MM.1S (cell line): ENCODE measurements around the gene TANGO2.

Source experiments
- DNase-seq: peaks from one replicate; pipeline ENCODE4 v3.0.0-alpha.2; 2015
- H2AFZ ChIP-seq: fragments of 300-600 bp; sonication (generic); 2 replicates; pipeline ENCODE4 v1.6.0; 2016; ENCODE audit warnings: antibody characterized with exemption, low read length
- H3F3A ChIP-seq: fragments of 300-600 bp; sonication (generic); 2 replicates; pipeline ENCODE4 v1.6.1; 2016; ENCODE audit warnings: mild to moderate bottlenecking, antibody characterized with exemption, low read length, moderate library complexity, mixed read lengths; ENCODE audit not compliant: insufficient read depth
- H3K27ac ChIP-seq: fragments of 300-600 bp; sonication (generic); 2 replicates; pipeline ENCODE4 v1.5.1; 2016; ENCODE audit warnings: mild to moderate bottlenecking, low read length
- H3K27me3 ChIP-seq: fragments of 300-600 bp; sonication (generic); replicated peaks from 2 replicates; pipeline ENCODE4 v1.6.0; 2016; ENCODE audit warnings: low read length; ENCODE audit not compliant: insufficient read depth
- H3K36me3 ChIP-seq: fragments of 300-600 bp; sonication (generic); replicated peaks from 2 replicates; pipeline ENCODE4 v1.6.1; 2016; ENCODE audit warnings: mild to moderate bottlenecking, low read length, mixed read lengths; ENCODE audit not compliant: insufficient read depth
- H3K4me1 ChIP-seq: fragments of 300-600 bp; sonication (generic); 2 replicates; pipeline ENCODE4 v1.6.1; 2016; ENCODE audit warnings: low read length, mixed read lengths
- H3K4me2 ChIP-seq: fragments of 300-600 bp; sonication (generic); 2 replicates; pipeline ENCODE4 v1.6.0; 2016; ENCODE audit warnings: low read depth, low read length
- H3K4me3 ChIP-seq: fragments of 300-600 bp; sonication (generic); 2 replicates; pipeline ENCODE4 v1.5.1; 2016; ENCODE audit warnings: low read length, mixed read lengths
- H3K79me2 ChIP-seq: fragments of 300-600 bp; sonication (generic); 2 replicates; pipeline ENCODE4 v1.6.1; 2016; ENCODE audit warnings: mixed run types, low read length, mixed read lengths
- H3K9ac ChIP-seq: fragments of 300-600 bp; sonication (generic); 2 replicates; pipeline ENCODE4 v1.6.1; 2016; ENCODE audit warnings: low read length, mixed read lengths
- H3K9me2 ChIP-seq: fragments of 300-600 bp; sonication (generic); replicated peaks from 2 replicates; pipeline ENCODE4 v1.6.1; 2016; ENCODE audit warnings: mild to moderate bottlenecking, low read length, mixed read lengths; ENCODE audit not compliant: insufficient read depth
- H3K9me3 ChIP-seq: fragments of 300-600 bp; sonication (generic); replicated peaks from 2 replicates; pipeline ENCODE4 v1.6.1; 2016; ENCODE audit warnings: mild to moderate bottlenecking, low read length, mixed read lengths; ENCODE audit not compliant: insufficient read depth
- H4K20me1 ChIP-seq: fragments of 300-600 bp; sonication (generic); 2 replicates; pipeline ENCODE4 v1.6.1; 2016; ENCODE audit warnings: mild to moderate bottlenecking, low read length, moderate library complexity, mixed read lengths; ENCODE audit not compliant: insufficient read depth
- CTCF ChIP-seq: fragments of 300-600 bp; sonication (generic); IDR thresholded peaks from 2 replicates; pipeline ENCODE4 v1.5.1; 2016; ENCODE audit warnings: antibody characterized with exemption, low read length, mixed read lengths
- EZH2 ChIP-seq: fragments of 300-600 bp; sonication (generic); optimal IDR thresholded peaks from 2 replicates; pipeline ENCODE3; 2017; ENCODE audit warnings: low read depth, mild to moderate bottlenecking, antibody characterized with exemption, low read length, mixed read lengths
- EZH2phosphoT487 ChIP-seq: fragments of 300-600 bp; sonication (generic); IDR thresholded peaks from 2 replicates; pipeline ENCODE4 v1.6.1; 2018; ENCODE audit warnings: antibody characterized with exemption, low read length

Gene TANGO2

DNA sequence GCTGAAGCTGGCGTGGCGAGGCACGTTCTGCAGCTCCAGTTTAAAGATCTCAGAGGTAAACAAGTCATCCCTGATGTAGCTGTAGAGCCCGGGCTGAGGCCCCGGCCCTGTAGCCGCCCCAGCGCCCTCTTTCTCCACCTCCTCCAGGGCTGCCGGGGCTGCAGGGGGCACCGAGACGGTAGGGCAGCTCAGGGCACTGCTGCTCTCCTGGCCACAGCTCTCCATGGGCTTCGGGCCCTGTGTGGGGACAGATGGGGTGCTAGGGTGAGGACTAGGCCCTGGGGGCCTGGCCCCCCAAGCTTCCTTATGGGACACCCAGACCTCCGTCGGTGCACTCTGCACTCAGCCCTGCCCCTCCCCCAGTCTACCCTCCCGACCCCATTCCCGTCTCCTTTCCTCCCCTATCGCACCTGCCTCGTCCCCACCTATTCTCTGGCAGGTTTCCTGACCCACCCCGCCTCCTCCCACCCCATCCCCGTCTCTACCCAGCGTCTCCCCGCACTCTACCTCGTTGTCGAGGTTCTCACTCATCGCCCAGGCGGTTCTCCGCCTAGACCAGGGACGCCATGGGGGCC, 95.6 kb downstream of the TANGO2 start:
- no peaks in the 10 kb centered on the region for H3K27me3 ChIP-seq
- peak overlapping the region; percentile 61; the same call in 1 of the 2 replicates for H2AFZ ChIP-seq
- peaks cover 11% of the 10 kb centered on the region for H4K20me1 ChIP-seq
- peaks cover 13% of the 10 kb centered on the region for H3K36me3 ChIP-seq
- H3K4me1 ChIP-seq: peaks cover 16% of the 10 kb centered on the region
- peaks cover 92% of the 10 kb centered on the region for H3K79me2 ChIP-seq
- H3K9me2 ChIP-seq: no peaks in the 10 kb centered on the region
- H3K9me3 ChIP-seq: no peaks in the 10 kb centered on the region
- H3K4me3 ChIP-seq: peak overlapping the region; percentile 96
- H3K4me2 ChIP-seq: peak overlapping the region; percentile 99
- peaks cover 7% of the 10 kb centered on the region for H3F3A ChIP-seq
- no peak for TF ChIP-seq CTCF
- TF ChIP-seq EZH2phosphoT487: no peak
- no peak for TF ChIP-seq EZH2
- H3K27ac ChIP-seq: peak overlapping the region; percentile 64
- peak overlapping the region; percentile 95 for H3K9ac ChIP-seq
- DNase-seq: no peak
